Glutamatergic neuron (in vitro differentiated cells): ENCODE measurements around the gene RLN3. TPM values are rescaled to one million over a fixed set of nuclear protein-coding genes. Genes with fewer than 3 reads are reported as not detected.

Experiments used
- DNase-seq: peaks from one replicate; pipeline ENCODE4 v3.0.0; 2022
- H3K27ac Mint-ChIP-seq: one replicate; pipeline ENCODE4 v1.8.0; 2020; ENCODE audit warnings: mild to moderate bottlenecking, mixed read lengths, inconsistent platforms; ENCODE audit not compliant: unreplicated experiment
- H3K27me3 Mint-ChIP-seq: one replicate; pipeline ENCODE4 v1.8.0; 2020; ENCODE audit warnings: mild to moderate bottlenecking, moderate library complexity, mixed read lengths, inconsistent platforms; ENCODE audit not compliant: unreplicated experiment
- H3K36me3 Mint-ChIP-seq: one replicate; pipeline ENCODE4 v1.8.0; 2020; ENCODE audit warnings: mild to moderate bottlenecking, mixed read lengths, inconsistent platforms; ENCODE audit not compliant: unreplicated experiment
- H3K4me1 Mint-ChIP-seq: one replicate; pipeline ENCODE4 v1.8.0; 2020; ENCODE audit warnings: mild to moderate bottlenecking, low read depth, mixed read lengths, inconsistent platforms; ENCODE audit not compliant: unreplicated experiment
- H3K4me3 Mint-ChIP-seq: one replicate; pipeline ENCODE4 v1.8.0; 2020; ENCODE audit warnings: mild to moderate bottlenecking, mixed read lengths, inconsistent platforms; ENCODE audit not compliant: unreplicated experiment
- H3K9me3 Mint-ChIP-seq: one replicate; pipeline ENCODE4 v1.8.0; 2020; ENCODE audit warnings: mild to moderate bottlenecking, moderate library complexity, mixed read lengths, inconsistent platforms; ENCODE audit not compliant: unreplicated experiment
- total RNA-seq: library from RNA; stranded (reverse); fragmentation: NEBNext Ultra II Directional; extraction: Animal tissue kit (Norgen Biotek cat#: 25700); gene quantifications from one replicate; pipeline ENCODE4 v1.2.1, GENCODE V29; 2021; ENCODE audit not compliant: unreplicated experiment
- TF ChIP-seq, protein P1 (sequence below): fragments of 200-600 bp; sonication (generic); IDR thresholded peaks from one replicate; pipeline ENCODE4 v1.5.0; 2021; ENCODE audit not compliant: partially characterized antibody, unreplicated experiment

Gene RLN3
- total RNA-seq, 1 donor from 2014 or later, result not detected

DNA sequence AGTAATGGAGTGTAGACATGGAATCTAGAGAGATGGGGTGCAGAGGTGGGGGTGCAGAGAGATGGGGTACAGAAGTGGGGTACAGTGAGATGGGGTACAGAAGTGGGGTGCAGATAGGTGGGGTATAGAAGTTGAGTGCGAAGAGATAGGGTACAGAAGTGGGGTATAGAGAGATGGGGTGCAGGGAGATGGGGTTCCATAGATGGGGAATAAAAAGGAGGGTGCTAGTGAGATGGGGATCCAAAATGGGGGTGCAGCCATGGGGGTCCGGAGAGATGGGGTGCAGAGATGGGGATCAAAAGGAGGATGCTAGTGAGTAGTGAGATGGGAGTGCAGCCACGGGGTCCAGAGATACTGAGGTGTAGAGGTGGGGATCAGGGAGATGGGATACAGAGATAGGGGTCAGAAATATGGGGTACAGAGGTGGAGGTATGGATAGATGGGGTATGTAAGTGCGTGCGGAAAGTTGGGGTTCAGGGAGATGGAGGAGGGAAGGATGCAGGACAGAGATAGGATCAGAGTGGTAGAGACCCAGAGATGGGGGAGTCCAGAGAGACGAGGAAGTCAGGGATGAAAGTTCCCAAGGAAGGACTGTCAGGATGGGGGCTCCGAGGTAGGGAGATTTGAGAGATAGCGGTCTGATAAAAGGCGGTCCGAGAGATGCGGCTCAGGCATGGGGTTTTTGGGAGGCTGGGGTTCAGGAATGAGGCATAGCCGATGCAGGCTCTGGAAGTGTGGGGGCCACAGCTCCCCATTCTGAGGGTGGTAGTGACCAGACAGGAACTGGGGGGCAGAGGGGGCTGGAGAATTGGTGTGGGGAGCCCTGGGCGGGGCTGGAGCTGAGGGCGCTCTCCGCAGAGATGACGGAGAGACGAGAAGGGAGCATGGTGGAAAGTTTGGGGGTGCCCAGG is 30.5 kb downstream of the RLN3 start:
- DNase-seq, result no peak
- H3K4me1 Mint-ChIP-seq, result peaks cover 3% of the 10 kb centered on the region
- peaks cover 21% of the 10 kb centered on the region for H3K27me3 Mint-ChIP-seq
- peak overlapping the region; percentile 33 for H3K27ac Mint-ChIP-seq
- TF ChIP-seq, protein P1, sequence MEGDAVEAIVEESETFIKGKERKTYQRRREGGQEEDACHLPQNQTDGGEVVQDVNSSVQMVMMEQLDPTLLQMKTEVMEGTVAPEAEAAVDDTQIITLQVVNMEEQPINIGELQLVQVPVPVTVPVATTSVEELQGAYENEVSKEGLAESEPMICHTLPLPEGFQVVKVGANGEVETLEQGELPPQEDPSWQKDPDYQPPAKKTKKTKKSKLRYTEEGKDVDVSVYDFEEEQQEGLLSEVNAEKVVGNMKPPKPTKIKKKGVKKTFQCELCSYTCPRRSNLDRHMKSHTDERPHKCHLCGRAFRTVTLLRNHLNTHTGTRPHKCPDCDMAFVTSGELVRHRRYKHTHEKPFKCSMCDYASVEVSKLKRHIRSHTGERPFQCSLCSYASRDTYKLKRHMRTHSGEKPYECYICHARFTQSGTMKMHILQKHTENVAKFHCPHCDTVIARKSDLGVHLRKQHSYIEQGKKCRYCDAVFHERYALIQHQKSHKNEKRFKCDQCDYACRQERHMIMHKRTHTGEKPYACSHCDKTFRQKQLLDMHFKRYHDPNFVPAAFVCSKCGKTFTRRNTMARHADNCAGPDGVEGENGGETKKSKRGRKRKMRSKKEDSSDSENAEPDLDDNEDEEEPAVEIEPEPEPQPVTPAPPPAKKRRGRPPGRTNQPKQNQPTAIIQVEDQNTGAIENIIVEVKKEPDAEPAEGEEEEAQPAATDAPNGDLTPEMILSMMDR, result no peak
- peaks cover 5% of the 10 kb centered on the region for H3K9me3 Mint-ChIP-seq
- peak overlapping the region; percentile 75 for H3K4me3 Mint-ChIP-seq
- H3K36me3 Mint-ChIP-seq, result no peaks in the 10 kb centered on the region

DNA sequence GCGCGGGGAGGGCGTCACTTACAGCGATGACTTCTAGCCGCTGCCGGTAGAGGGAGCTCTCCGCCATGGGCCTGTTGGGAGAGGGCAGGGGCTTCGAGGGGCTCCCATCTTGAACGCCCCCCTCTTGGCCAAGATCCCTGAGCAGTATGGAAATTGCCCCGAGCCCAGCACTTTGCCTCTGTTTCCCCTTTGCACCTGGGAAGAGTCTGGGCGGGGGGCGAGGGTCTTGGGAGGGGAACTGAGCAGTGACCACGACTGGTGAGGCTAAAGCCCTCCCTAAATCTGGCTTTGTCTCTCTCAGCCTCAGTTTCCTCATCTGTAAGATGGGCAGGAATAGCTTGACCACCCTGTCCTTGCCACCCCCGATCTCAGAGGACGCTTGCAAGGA is 31.1 kb downstream of the RLN3 start:
- Mint-ChIP-seq H3K4me1 (peaks cover 3% of the 10 kb centered on the region), H3K4me3 (peak overlapping the region; percentile 75), H3K27me3 (peaks cover 17% of the 10 kb centered on the region), H3K9me3 (peaks cover 3% of the 10 kb centered on the region), H3K36me3 (no peaks in the 10 kb centered on the region), H3K27ac (no peak overlapping the region)
- peak; percentile 48 for DNase-seq
- TF ChIP-seq, protein P1, result peak; percentile 71

DNA sequence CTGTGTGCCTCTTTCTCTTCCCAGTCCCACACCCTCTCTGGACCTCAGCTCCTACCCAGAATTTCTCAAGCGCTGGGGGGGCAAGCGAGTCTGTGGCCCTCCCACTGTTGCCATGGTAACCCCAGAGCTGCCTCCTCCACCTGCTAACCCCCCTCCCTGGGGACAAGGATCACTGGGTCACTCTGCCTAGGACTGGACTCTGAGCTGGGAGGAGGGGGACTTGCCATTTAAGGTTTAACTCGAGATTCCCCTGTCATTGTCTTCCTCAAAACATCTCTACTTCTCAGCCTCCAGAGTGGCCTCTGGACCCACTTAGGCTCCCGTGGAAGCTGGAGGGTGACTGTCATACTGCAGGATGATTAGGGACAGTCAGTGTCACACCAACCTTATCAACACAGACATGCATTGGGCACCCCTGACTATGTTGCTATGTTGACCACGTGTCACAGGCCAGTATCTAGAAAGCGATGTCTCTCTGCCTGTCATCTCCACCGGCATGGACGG is 31.8 kb downstream of the RLN3 start:
- H3K9me3 Mint-ChIP-seq, result peaks cover 2% of the 10 kb centered on the region
- TF ChIP-seq, protein P1, result no peak
- no peaks in the 10 kb centered on the region for H3K36me3 Mint-ChIP-seq
- H3K27ac Mint-ChIP-seq, result no peak overlapping the region
- peak overlapping the region; percentile 42 for H3K4me3 Mint-ChIP-seq
- no peak for DNase-seq
- peaks cover 3% of the 10 kb centered on the region for H3K4me1 Mint-ChIP-seq
- peaks cover 16% of the 10 kb centered on the region for H3K27me3 Mint-ChIP-seq

DNA sequence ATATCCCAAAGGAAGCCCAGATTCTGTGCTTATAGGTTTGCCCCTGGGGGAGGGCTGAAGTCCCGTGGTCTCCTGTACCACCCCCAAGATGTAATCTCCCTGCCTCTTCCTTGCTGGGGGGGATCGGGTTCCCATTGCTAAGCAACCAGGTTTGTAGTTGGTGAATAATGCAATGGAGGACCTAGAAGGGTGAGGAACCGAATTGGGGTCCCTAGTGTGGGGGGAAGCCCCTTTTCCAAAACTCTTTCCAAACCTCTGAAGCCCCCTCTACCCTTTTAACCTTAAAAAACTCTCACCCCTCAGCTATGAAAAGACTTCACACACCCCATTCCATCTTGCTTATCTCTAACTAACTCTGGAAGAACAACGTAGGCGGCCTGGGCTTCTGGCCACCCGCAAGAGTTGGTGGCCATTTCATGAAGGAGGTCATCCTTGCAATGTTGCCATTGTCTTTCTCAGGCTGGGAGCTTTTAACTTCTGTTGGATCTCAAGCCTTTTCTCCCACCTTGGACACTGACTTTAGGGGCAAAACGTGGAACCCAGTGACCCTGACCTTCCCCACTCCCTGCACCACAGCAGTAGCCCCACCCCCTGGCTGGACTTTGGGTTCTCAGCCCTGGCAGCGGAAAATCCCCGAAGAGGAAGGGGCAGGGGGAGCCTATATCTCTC is 33.3 kb downstream of the RLN3 start:
- no peak overlapping the region for H3K4me3 Mint-ChIP-seq
- no peak for DNase-seq
- peaks cover 3% of the 10 kb centered on the region for H3K4me1 Mint-ChIP-seq
- H3K9me3 Mint-ChIP-seq, result peaks cover 2% of the 10 kb centered on the region
- peaks cover 11% of the 10 kb centered on the region for H3K27me3 Mint-ChIP-seq
- H3K27ac Mint-ChIP-seq, result no peak overlapping the region
- no peaks in the 10 kb centered on the region for H3K36me3 Mint-ChIP-seq
- TF ChIP-seq, protein P1, result no peak
